ENCODE data around the gene OR2T10. TPM values are rescaled to one million over a fixed set of nuclear protein-coding genes. Genes with fewer than 3 reads are reported as not detected.

The OR2T10 gene
- total and polyA plus RNA-seq, 10 of the 15 experiments (the other 5 are each of a cell fraction or from before 2014, with no cell fraction given) = not detected

GRCh38 chr1:248599396-248599795, 1.9 kb upstream of the OR2T10 start:
- H3K27me3 ChIP-seq (replicated peaks in 1 of 2; ENCODE audit: control insufficient read depth in 2 of 2, insufficient read depth in 2 of 2, low read length in 1 of 2) = no peaks in the 10 kb centered on the region
- no peak for DNase-seq (ENCODE audit: low read depth, low spot score)
- no peaks in the 10 kb centered on the region for H4K20me1 ChIP-seq (ENCODE audit: control insufficient read depth, insufficient read depth)
- no peak overlapping the region for H3K9ac ChIP-seq (ENCODE audit: control insufficient read depth, insufficient read depth, low read length)
- no CpG with 5 or more reads among the region's 8 CpGs for WGBS (ENCODE audit: insufficient coverage, insufficient replicate concordance, low lambda C conversion rate, missing lambda C conversion rate)
- no peak overlapping the region for H3K27ac ChIP-seq (ENCODE audit: control insufficient read depth, insufficient read depth)
- TF ChIP-seq SMAD1 (IDR thresholded peaks at IDR 0.05; ENCODE audit: low read depth, partially characterized antibody) (no peak), PAX5 (IDR thresholded peaks at IDR 0.05; ENCODE audit: borderline replicate concordance, low read depth, low read length) (no peak)
- no peak for ATAC-seq
- intact Hi-C loops (cut with micrococcal nuclease; ENCODE audit: unreplicated experiment) (no loop called here), in situ Hi-C loops (cut with MboI) (no loop called here)
- H3K9me3 ChIP-seq (replicated peaks; ENCODE audit: control insufficient read depth, insufficient read depth, low read length) = no peaks in the 10 kb centered on the region
- ChIA-PET CTCF (no interaction called here), SMC1A (ENCODE audit: uncharacterized antibody, unreplicated experiment) (no interaction called here), RAD21 (ENCODE audit: unreplicated experiment) (no interaction called here), POLR2A (no interaction called here)
- no peak for FAIRE-seq
- no peaks in the 10 kb centered on the region for H3K36me3 ChIP-seq (ENCODE audit: control insufficient read depth in 2 of 2, insufficient read depth in 2 of 2, low read length in 1 of 2)
- H3K4me3 ChIP-seq = no peak overlapping the region
- no peaks in the 10 kb centered on the region for H3K79me2 ChIP-seq (ENCODE audit: control insufficient read depth, insufficient read depth, low read length)
- H3K4me2 ChIP-seq (ENCODE audit: control insufficient read depth, insufficient read depth) = no peak overlapping the region
- no TSS peak for BruUV-seq (replicated peaks)
- H2AFZ ChIP-seq (ENCODE audit: control insufficient read depth, low read depth, low read length) = no peak overlapping the region
- no peaks in the 10 kb centered on the region for H3K4me1 ChIP-seq (ENCODE audit: control insufficient read depth, insufficient read depth, low read length)

- no peak for FAIRE-seq
- H3K4me2 ChIP-seq (ENCODE audit: control insufficient read depth, insufficient read depth) = no peak overlapping the region
- SMC1A ChIA-PET (ENCODE audit: uncharacterized antibody, unreplicated experiment) = no interaction called here
- no peak for DNase-seq (ENCODE audit: low read depth, low spot score)
- intact Hi-C loops (cut with micrococcal nuclease; ENCODE audit: unreplicated experiment) (no loop called here), in situ Hi-C loops (cut with MboI) (no loop called here)
- H3K27ac ChIP-seq (ENCODE audit: control insufficient read depth, insufficient read depth) = no peak overlapping the region
- no CpG with 5 or more reads among the region's 2 CpGs for WGBS (ENCODE audit: insufficient coverage, insufficient replicate concordance, low lambda C conversion rate, missing lambda C conversion rate)
- POLR2A ChIA-PET = no interaction called here
- CTCF ChIA-PET = no interaction called here
- H3K79me2 ChIP-seq (ENCODE audit: control insufficient read depth, insufficient read depth, low read length) = no peaks in the 10 kb centered on the region
- H2AFZ ChIP-seq (ENCODE audit: control insufficient read depth, low read depth, low read length) = no peak overlapping the region
- no peaks in the 10 kb centered on the region for H3K9me3 ChIP-seq (replicated peaks; ENCODE audit: control insufficient read depth, insufficient read depth, low read length)
- H3K4me1 ChIP-seq (ENCODE audit: control insufficient read depth, insufficient read depth, low read length) = no peaks in the 10 kb centered on the region
- no peak overlapping the region for H3K4me3 ChIP-seq
- H3K9ac ChIP-seq (ENCODE audit: control insufficient read depth, insufficient read depth, low read length) = no peak overlapping the region
- BruUV-seq (replicated peaks) = no TSS peak
- H4K20me1 ChIP-seq (ENCODE audit: control insufficient read depth, insufficient read depth) = no peaks in the 10 kb centered on the region
- RAD21 ChIA-PET (ENCODE audit: unreplicated experiment) = no interaction called here
- no peaks in the 10 kb centered on the region for H3K36me3 ChIP-seq (ENCODE audit: control insufficient read depth in 2 of 2, insufficient read depth in 2 of 2, low read length in 1 of 2)
- H3K27me3 ChIP-seq (replicated peaks in 1 of 2; ENCODE audit: control insufficient read depth in 2 of 2, insufficient read depth in 2 of 2, low read length in 1 of 2) = no peaks in the 10 kb centered on the region
- TF ChIP-seq CEBPB (IDR thresholded peaks at IDR 0.05; ENCODE audit: borderline replicate concordance in 1 of 2, low read depth in 2 of 2, low read length in 2 of 2) (no peak), SRF (IDR thresholded peaks at IDR 0.05; ENCODE audit: low read depth in 2 of 2, low read length in 2 of 2) (no peak), CUX1 (IDR thresholded peaks at IDR 0.05; ENCODE audit: insufficient replicate concordance, low read depth, low read length) (no peak), BCLAF1 (IDR thresholded peaks at IDR 0.05) (no peak), RCOR1 (conservative IDR thresholded peaks at IDR 0.05; ENCODE audit: low read depth, low read length) (no peak)
- ATAC-seq = no peak
Observed at GRCh38 chr1:248596615-248597014, 885 bp downstream of the OR2T10 start.
